Right forelimb (tissue), 1 donor: ENCODE data around the gene DNM3.
"Not testable (repeated sequence)": the region's sequence is repeated elsewhere in the genome, so short reads cannot be mapped to it uniquely, and the experiment has no call there.

Experiments used
- DNase-seq: peaks from one replicate; pipeline ENCODE4 v3.0.0-alpha.2; 2018

DNM3 gene

GRCh38 chr1:172051898-172052297, 210.6 kb downstream of the DNM3 start:
- DNase-seq, result no peak

DNA sequence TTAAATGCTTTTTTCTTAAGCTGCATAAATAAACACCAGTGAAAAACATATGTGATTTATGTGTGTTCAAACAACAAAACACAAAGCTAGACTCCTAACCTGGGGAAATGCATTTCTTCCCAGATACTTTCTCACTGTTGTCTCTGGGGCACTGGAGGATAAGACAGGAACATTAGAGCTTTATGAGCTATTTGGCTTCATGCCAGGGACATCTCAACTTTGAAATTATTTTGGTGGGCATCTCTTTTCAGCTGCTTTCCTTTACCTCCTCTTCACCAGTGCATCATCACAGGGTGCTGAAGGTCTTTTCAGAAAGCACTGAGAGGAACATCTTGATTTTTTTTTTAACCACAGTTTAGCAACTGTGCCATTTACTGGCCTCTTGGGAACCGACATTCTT, 212.9 kb downstream of the DNM3 start:
- DNase-seq, result no peak

DNA sequence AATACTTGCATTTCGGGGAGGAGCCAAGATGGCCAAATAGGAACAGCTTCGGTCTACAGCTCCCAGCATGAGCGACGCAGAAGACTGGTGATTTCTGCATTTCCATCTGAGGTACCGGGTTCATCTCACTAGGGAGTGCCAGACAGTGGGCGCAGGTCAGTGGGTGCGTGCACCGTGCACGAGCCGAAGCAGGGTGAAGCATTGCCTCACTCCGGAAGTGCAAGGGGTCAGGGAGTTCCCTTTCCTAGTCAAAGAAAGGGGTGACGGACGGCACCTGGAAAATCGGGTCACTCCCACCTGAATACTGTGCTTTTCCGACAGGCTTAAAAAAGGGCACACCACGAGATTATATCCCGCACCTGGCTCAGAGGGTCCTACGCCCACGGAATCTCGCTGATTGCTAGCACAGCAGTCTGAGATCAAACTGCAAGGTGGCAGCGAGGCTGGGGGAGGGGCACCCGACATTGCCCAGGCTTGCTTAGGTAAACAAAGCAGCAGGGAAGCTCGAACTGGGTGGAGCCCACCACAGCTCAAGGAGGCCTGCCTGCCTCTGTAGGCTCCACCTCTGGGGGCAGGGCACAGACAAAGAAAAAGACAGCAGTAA, 214.6 kb downstream of the DNM3 start:
- not testable (repeated sequence) for DNase-seq

DNA sequence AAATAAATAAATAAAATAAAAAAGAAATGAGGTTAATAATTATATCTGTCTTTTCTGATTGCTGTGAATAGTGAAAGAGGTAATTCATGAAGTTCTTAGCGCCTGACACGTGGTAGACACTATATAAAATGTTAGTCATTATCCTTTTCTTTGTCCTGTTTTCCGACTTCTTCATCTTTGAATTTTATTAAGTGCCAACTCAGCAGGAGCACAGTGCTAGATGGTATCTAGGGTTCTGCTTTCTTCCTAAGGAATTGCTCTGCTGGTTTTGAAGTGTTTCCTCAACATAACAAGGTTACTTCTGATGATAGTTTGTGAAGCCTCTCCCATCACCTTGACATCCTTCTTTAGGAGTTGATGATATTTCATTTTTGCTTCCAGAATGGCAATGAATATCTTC, 227.0 kb downstream of the DNM3 start:
- DNase-seq, result no peak

GRCh38 chr1:172069051-172069450, 227.8 kb downstream of the DNM3 start:
- no peak for DNase-seq

DNA sequence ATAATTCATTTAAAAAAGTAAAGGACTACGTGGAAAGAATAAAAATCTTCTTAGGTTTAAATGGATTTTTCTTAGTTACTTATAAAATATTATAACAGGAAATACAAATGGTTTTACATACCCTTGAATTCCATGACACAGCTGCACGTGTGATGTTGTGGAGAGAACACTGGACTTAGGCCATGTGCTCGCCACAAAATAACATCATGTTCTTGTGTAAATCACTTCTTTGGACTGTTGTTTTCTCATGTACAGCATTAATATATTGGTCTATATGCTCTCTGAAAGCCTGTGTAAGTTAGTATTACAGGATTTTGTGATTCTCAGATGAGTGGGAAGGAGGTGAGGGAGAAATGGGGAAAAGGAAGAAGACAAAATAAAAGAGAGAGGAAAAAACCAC, 228.2 kb downstream of the DNM3 start:
- DNase-seq, result peak; percentile 54

DNA sequence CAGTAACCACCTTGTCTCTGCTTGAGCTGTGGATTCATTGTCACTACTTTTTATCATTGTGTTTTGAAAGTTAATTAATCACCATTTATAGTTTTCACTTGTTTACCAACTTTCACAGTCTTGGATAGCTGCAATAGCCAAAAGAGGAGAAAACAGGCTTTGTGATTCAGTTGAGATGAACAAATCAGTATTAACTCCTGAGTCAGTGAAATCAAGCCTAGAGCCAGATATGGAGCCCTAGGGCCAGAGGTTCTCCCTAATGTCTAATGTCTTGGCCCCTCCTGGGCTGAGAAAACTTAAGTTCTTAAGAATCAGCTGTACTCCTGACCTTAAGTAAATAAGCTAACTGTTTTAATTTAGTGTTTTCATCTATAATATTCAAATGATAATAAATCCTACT, 228.8 kb downstream of the DNM3 start:
- no peak for DNase-seq

GRCh38 chr1:172071746-172072145, 230.4 kb downstream of the DNM3 start:
- DNase-seq, result peak; percentile 55

- DNase-seq, result not testable (repeated sequence)
These were observed 238.6 kb downstream of the DNM3 start for GRCh38 chr1:172079859-172080258.

- DNase-seq, result no peak
These were observed 241.9 kb downstream of the DNM3 start for GRCh38 chr1:172083191-172083590.

GRCh38 chr1:172084876-172085275, 243.6 kb downstream of the DNM3 start:
- no peak for DNase-seq

- DNase-seq, result no peak
These were observed 244.0 kb downstream of the DNM3 start for GRCh38 chr1:172085317-172085716.

DNA sequence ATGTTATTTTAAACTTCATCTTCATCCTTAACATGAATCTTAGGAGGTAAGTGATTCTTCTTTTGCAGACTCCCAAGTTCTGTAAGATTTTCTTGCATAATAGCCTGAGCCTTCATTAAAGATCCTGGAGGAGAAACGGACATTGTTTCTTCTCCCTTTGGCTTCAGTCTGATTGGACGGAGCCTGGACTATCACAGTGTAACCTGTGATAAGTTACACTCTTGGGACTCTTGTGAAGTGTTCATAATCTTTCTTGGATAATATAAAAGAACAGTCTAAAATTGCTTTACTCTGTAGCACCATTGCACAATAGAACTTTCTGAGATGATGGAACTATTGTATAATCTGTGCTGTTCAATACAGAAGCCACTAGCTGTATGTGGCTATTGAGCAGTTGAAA, 244.8 kb downstream of the DNM3 start:
- DNase-seq, result no peak

- DNase-seq, result no peak
These were observed 247.0 kb downstream of the DNM3 start for GRCh38 chr1:172088256-172088655.

DNA sequence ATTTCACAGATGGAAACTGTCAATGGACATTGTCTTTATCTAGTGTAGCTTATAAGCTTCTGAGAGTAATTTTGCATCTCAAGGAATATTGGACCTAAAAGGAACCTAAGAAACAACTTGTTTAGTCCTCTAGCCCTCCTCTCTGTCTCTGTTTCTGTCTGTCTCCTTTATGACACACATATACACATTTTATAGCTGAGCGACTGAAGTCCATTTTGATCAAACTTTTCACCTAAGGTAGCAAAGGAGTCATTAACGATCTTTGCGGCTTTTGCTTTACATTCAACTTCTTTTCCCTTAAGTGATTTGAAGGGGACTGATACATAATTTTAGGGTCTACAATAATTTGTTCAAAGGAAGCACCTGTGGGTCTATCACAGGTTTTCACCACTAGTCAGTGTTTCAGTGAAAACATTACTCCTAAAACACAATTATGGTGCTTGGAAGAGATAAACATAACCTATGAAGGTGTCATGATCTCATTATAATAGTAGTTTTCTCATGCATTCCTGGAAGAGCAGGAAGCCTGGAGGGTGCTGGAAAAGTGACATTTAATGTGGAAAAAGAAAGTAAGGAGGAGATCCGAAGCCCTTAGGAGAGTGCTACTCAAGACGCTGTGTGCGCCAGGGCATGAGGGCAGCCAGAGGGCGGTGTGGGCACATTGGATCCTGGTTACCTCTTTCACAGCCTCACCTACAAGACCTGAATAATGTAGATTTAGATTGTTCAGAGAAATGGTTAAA, 248.6 kb downstream of the DNM3 start:
- no peak for DNase-seq

DNA sequence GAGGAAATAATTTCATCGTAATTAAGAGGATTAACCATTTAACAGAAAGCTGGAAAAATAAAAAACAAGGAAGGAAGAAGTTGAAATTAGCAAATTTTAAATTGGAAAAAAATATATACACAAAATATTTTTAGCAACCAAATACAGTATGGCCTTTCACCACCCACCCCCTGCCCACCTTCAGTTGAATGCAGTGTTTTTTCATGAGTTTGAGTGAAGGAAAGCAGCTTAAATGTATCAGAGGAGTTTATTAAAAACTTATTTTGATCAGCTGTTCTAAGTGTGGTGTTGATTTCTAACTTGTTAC, 249.2 kb downstream of the DNM3 start:
- DNase-seq, result no peak

- no peak for DNase-seq
These were observed 254.5 kb downstream of the DNM3 start for GRCh38 chr1:172095846-172096245.

DNA sequence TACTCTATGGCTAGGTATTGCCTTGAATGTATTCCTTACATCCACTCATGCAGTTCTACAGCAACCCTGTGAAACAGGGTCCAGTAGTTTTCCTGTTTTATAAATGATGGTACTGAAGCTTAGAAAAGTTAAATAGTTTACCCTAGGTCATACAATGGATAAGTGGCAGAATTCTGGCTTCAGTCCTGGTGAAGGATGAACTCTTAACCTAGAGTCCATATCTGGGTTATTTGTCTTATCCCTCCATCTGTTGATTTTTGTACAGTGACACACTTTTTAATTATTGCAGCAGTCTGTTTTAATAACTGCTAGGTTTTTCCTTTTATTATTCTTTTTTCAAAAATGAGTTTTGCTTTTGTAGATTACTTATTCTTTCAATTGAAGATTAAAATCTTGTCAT, 263.9 kb downstream of the DNM3 start:
- no peak for DNase-seq

DNA sequence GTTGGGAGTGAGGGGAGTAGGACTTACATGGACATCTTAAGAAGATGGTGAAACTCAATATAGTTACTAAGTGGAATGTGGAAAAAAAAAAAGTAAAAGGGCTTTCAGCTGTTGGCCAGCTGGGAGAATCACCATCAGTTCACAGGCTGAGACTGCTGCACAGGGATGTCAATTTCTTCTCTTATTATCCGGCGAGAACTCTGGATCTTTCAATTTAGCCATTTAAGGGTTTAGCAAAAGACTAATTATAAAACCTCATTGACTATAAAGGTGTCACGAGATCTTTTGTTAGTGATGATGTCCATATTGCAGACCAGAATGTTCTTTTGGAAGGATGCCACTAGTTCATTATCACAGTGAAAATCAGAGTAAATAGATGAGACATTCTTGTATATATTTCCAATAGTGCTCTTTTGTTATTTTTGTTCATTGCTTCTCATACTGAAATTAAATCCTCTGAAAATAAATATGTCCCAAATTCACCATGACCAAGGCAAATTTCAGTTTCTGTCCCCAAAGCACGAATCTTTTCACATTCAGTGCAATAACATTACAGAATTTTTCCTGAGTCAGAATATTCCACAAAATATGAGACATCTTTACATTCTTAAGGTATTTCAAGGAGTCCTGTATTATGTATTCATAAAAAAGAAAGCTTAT, 266.1 kb downstream of the DNM3 start:
- DNase-seq, result no peak

GRCh38 chr1:172108161-172108893, 267.0 kb downstream of the DNM3 start:
- DNase-seq, result no peak

- peak; percentile 48 for DNase-seq
These were observed 268.1 kb downstream of the DNM3 start for GRCh38 chr1:172109359-172109758.

DNA sequence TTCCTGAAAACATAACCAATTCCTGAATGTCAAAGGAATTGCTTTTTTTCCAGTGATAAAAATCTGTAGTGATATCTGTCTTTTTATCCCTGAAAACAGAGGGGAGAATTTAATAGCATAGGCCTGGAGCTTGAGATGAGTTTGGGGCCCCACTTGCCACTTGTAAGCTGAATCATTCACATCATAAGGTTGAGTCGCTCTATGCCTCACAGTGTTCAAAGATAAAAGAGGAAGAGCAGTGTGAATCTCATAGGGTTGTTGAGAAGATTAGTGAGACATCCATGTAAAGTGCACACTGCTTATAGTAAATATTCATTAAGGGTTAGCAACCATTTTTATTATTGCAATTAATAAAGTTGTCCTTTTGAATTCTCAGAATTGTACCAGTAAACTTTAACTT, 271.3 kb downstream of the DNM3 start:
- DNase-seq, result no peak

DNA sequence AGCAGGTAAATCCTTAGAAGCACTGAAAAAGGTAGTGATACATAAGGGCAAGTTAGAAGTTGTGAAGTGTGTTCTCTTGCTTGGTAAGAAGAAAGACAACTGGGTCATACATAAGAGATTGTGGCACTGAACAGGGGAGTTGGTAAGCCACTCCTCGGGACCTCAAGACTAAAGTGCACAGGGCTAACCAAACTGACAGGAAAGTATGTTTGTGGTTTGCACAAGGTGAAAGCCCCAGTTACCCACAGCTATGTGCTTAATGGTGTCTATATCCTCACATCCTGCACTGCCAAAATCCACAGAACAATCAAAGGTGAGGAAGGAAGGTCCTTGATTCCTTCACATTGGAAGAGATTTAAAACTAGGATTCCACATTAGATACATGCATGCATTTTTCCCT, 276.5 kb downstream of the DNM3 start:
- no peak for DNase-seq

DNA sequence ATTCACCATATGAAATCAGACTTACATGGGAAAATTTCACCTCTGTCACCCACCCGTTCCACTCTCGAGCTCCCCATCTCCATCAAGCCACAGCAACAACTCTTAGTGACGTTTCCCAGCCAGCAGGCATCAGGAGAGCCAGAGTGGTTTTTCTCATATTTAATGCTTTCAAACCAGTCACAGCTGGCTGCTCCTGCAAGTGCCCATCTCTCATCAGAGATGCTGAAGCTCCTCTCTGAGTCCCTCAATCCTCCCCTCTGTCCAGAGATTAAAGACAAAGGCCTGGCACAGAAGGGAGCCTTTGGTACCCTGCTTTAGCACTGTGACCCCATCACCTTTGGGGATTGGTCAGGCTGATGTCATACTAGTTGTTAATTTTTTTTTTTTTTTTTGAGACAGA, 277.3 kb downstream of the DNM3 start:
- DNase-seq, result no peak
